ENCODE measurements around the gene TMEM40.

GRCh38 chr3:12746419-12746818, 12.6 kb downstream of the TMEM40 start:
- TF ChIP-seq TAF1 (IDR thresholded peaks at IDR 0.05; ENCODE audit: low read depth, low read length), result no peak
- no peak for TF ChIP-seq POLR2AphosphoS5 (IDR thresholded peaks at IDR 0.05; ENCODE audit: low read depth, low read length)
- no peak for TF ChIP-seq POLR2A (IDR thresholded peaks at IDR 0.05; ENCODE audit: low read depth, low read length)
- no peak for TF ChIP-seq SPI1 (IDR thresholded peaks at IDR 0.05; ENCODE audit: low read depth, low read length)
- no peak for TF ChIP-seq POU2F2 (IDR thresholded peaks at IDR 0.05; ENCODE audit: low read depth, low read length)
